SK-N-SH treated with all-trans-retinoic acid at 6 μM for 48 hours (cell line): ENCODE data around the gene FCHSD2.
"Not testable (repeated sequence)": the region's sequence is repeated elsewhere in the genome, so short reads cannot be mapped to it uniquely, and the experiment has no call there.

ENCODE experiments used
- ATAC-seq: fragments of 200-7000 bp; cut with Tn5 transposase; 3 replicates; pipeline ENCODE4 v1.9.1; 2020; ENCODE audit warnings: mild to moderate bottlenecking, moderate library complexity
- ARNTL ChIP-seq: fragments of 450-650 bp; formaldehyde crosslinking; IDR thresholded peaks from 2 replicates; pipeline ENCODE4 v1.5.0; 2020; ENCODE audit warnings: low read depth, mild to moderate bottlenecking, moderate library complexity, borderline replicate concordance
- BACH2 ChIP-seq: fragments of 250-450 bp; sonication (Bioruptor Pico); IDR thresholded peaks from 2 replicates; pipeline ENCODE4 v1.9.0; 2021; ENCODE audit warnings: mild to moderate bottlenecking, borderline replicate concordance
- CSDC2 ChIP-seq: fragments of 250-450 bp; sonication (Bioruptor Pico); IDR thresholded peaks from 2 replicates; pipeline ENCODE4 v1.5.0; 2020; ENCODE audit warnings: mild to moderate bottlenecking, moderate library complexity
- ESRRG ChIP-seq: fragments of 250-450 bp; sonication (Bioruptor Pico); IDR thresholded peaks from 2 replicates; pipeline ENCODE4 v1.6.1; 2021; ENCODE audit warnings: mild to moderate bottlenecking
- GLIS3 ChIP-seq: fragments of 250-450 bp; sonication (Bioruptor Pico); IDR thresholded peaks from 2 replicates; pipeline ENCODE4 v1.5.0; 2020; ENCODE audit warnings: mild to moderate bottlenecking, moderate library complexity
- ISL1 ChIP-seq: fragments of 250-450 bp; sonication (Bioruptor Pico); IDR thresholded peaks from 2 replicates; pipeline ENCODE4 v2.1.2; 2022; ENCODE audit warnings: mild to moderate bottlenecking, moderate library complexity
- OSR1 ChIP-seq: fragments of 250-450 bp; sonication (Bioruptor Pico); IDR thresholded peaks from 2 replicates; pipeline ENCODE4 v1.8.0; 2022; ENCODE audit warnings: moderate library complexity, mild to moderate bottlenecking, inconsistent platforms
- PPARA ChIP-seq: fragments of 250-450 bp; sonication (Bioruptor Pico); IDR thresholded peaks from 2 replicates; pipeline ENCODE4 v1.5.0; 2020; ENCODE audit warnings: mild to moderate bottlenecking, borderline replicate concordance
- RARB ChIP-seq: fragments of 250-450 bp; sonication (Bioruptor Pico); IDR thresholded peaks from 2 replicates; pipeline ENCODE4 v1.8.0; 2021; ENCODE audit warnings: mild to moderate bottlenecking, moderate library complexity
- SNAI2 ChIP-seq: fragments of 250-450 bp; sonication (Bioruptor Pico); IDR thresholded peaks from 2 replicates; pipeline ENCODE4 v1.5.0; 2020; ENCODE audit warnings: mild to moderate bottlenecking, moderate library complexity
- TCF4 ChIP-seq: fragments of 250-450 bp; sonication (Bioruptor Pico); IDR thresholded peaks from 2 replicates; pipeline ENCODE4 v1.8.0; 2021; ENCODE audit warnings: mild to moderate bottlenecking, moderate library complexity, borderline replicate concordance
- TOX ChIP-seq: fragments of 250-450 bp; sonication (Bioruptor Pico); IDR thresholded peaks from 2 replicates; pipeline ENCODE4 v1.8.0; 2021; ENCODE audit warnings: mild to moderate bottlenecking, moderate library complexity, borderline replicate concordance
- ZFP3 ChIP-seq: fragments of 250-450 bp; sonication (Bioruptor Pico); IDR thresholded peaks from 2 replicates; pipeline ENCODE4 v1.5.0; 2020; ENCODE audit warnings: mild to moderate bottlenecking, moderate library complexity
- ZFP30 ChIP-seq: fragments of 450-650 bp; formaldehyde crosslinking; IDR thresholded peaks from 2 replicates; pipeline ENCODE4 v1.5.0; 2022; ENCODE audit warnings: mild to moderate bottlenecking, moderate library complexity
- ZNF565 ChIP-seq: fragments of 450-650 bp; formaldehyde crosslinking; conservative IDR thresholded peaks from 2 replicates; pipeline ENCODE4 v1.5.0; 2020; ENCODE audit warnings: low read depth, mild to moderate bottlenecking, moderate library complexity
- ZNF8 ChIP-seq: fragments of 450-650 bp; formaldehyde crosslinking; IDR thresholded peaks from 2 replicates; pipeline ENCODE4 v1.5.0; 2020; ENCODE audit warnings: mild to moderate bottlenecking, moderate library complexity
- TF ChIP-seq, protein P1 (sequence below): fragments of 250-450 bp; sonication (Bioruptor Pico); IDR thresholded peaks from 2 replicates; pipeline ENCODE4 v1.8.0; 2020; ENCODE audit warnings: mild to moderate bottlenecking, moderate library complexity, borderline replicate concordance
- TF ChIP-seq, protein P2 (sequence below): fragments of 250-450 bp; sonication (Bioruptor Pico); IDR thresholded peaks from 2 replicates; pipeline ENCODE4 v1.5.1; 2020; ENCODE audit warnings: low read depth, mild to moderate bottlenecking, moderate library complexity
- TF ChIP-seq, protein P3 (sequence below): fragments of 250-450 bp; sonication (Bioruptor Pico); IDR thresholded peaks from 2 replicates; pipeline ENCODE4 v1.5.0; 2020; ENCODE audit warnings: mild to moderate bottlenecking, moderate library complexity
- TF ChIP-seq, protein P4 (sequence below): fragments of 250-450 bp; sonication (Bioruptor Pico); IDR thresholded peaks from 2 replicates; pipeline ENCODE4 v1.5.1; 2021; ENCODE audit warnings: mild to moderate bottlenecking, moderate library complexity
- TF ChIP-seq, protein P5 (sequence below): fragments of 250-450 bp; sonication (Bioruptor Pico); IDR thresholded peaks from 2 replicates; pipeline ENCODE4 v1.8.0; 2021; ENCODE audit warnings: low read depth, mild to moderate bottlenecking, moderate library complexity, borderline replicate concordance

Gene FCHSD2

DNA sequence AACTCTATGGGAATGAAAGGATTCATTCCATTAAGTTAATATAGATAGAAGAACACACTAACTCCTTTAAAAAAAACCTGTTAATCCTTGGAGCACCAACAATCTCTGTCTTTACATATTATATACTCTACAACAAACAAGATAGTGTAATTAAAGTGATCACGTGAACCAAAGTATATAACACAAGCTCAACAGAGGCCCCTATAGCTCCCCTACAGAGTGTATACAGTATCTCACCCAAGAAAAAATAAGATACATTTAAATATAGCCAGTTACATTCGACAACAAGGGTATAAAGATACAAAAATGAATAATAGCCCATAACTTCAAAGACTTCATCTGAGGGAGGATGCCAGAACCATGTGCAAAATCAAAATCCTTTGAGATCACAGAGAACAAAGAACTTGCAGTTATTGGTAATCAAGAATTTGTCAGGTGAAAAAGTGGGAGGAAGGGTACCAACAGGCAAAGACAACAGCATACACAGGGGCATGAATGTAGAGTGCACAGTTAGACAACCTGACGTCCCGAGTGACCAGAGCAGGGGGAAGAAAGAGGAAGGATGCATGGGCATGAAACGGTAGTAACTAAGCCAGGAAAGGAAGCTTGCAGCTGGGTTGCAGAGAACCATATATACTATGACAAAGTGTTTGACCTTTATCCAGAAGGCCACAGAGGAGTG, 4.7 kb downstream of the FCHSD2 start:
- ATAC-seq = no peak
- TF ChIP-seq ISL1 (CRISPR knock-in tag) (no peak), BACH2 (CRISPR knock-in tag) (no peak), ZNF8 (CRISPR knock-in tag) (no peak), RARB (CRISPR knock-in tag) (no peak), CSDC2 (CRISPR knock-in tag) (no peak), TCF4 (CRISPR knock-in tag) (no peak), OSR1 (CRISPR knock-in tag) (no peak), PPARA (CRISPR knock-in tag) (no peak), TOX (no peak), GLIS3 (CRISPR knock-in tag) (no peak), ZNF565 (CRISPR knock-in tag) (no peak)
- TF ChIP-seq, protein P1, sequence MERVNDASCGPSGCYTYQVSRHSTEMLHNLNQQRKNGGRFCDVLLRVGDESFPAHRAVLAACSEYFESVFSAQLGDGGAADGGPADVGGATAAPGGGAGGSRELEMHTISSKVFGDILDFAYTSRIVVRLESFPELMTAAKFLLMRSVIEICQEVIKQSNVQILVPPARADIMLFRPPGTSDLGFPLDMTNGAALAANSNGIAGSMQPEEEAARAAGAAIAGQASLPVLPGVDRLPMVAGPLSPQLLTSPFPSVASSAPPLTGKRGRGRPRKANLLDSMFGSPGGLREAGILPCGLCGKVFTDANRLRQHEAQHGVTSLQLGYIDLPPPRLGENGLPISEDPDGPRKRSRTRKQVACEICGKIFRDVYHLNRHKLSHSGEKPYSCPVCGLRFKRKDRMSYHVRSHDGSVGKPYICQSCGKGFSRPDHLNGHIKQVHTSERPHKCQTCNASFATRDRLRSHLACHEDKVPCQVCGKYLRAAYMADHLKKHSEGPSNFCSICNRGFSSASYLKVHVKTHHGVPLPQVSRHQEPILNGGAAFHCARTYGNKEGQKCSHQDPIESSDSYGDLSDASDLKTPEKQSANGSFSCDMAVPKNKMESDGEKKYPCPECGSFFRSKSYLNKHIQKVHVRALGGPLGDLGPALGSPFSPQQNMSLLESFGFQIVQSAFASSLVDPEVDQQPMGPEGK (CRISPR knock-in tag) = no peak
- TF ChIP-seq, protein P2, sequence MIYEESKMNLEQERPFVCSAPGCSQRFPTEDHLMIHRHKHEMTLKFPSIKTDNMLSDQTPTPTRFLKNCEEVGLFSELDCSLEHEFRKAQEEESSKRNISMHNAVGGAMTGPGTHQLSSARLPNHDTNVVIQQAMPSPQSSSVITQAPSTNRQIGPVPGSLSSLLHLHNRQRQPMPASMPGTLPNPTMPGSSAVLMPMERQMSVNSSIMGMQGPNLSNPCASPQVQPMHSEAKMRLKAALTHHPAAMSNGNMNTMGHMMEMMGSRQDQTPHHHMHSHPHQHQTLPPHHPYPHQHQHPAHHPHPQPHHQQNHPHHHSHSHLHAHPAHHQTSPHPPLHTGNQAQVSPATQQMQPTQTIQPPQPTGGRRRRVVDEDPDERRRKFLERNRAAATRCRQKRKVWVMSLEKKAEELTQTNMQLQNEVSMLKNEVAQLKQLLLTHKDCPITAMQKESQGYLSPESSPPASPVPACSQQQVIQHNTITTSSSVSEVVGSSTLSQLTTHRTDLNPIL (CRISPR knock-in tag) = no peak
- TF ChIP-seq, protein P3, sequence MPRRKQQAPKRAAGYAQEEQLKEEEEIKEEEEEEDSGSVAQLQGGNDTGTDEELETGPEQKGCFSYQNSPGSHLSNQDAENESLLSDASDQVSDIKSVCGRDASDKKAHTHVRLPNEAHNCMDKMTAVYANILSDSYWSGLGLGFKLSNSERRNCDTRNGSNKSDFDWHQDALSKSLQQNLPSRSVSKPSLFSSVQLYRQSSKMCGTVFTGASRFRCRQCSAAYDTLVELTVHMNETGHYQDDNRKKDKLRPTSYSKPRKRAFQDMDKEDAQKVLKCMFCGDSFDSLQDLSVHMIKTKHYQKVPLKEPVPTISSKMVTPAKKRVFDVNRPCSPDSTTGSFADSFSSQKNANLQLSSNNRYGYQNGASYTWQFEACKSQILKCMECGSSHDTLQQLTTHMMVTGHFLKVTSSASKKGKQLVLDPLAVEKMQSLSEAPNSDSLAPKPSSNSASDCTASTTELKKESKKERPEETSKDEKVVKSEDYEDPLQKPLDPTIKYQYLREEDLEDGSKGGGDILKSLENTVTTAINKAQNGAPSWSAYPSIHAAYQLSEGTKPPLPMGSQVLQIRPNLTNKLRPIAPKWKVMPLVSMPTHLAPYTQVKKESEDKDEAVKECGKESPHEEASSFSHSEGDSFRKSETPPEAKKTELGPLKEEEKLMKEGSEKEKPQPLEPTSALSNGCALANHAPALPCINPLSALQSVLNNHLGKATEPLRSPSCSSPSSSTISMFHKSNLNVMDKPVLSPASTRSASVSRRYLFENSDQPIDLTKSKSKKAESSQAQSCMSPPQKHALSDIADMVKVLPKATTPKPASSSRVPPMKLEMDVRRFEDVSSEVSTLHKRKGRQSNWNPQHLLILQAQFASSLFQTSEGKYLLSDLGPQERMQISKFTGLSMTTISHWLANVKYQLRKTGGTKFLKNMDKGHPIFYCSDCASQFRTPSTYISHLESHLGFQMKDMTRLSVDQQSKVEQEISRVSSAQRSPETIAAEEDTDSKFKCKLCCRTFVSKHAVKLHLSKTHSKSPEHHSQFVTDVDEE = no peak
- TF ChIP-seq, protein P4, sequence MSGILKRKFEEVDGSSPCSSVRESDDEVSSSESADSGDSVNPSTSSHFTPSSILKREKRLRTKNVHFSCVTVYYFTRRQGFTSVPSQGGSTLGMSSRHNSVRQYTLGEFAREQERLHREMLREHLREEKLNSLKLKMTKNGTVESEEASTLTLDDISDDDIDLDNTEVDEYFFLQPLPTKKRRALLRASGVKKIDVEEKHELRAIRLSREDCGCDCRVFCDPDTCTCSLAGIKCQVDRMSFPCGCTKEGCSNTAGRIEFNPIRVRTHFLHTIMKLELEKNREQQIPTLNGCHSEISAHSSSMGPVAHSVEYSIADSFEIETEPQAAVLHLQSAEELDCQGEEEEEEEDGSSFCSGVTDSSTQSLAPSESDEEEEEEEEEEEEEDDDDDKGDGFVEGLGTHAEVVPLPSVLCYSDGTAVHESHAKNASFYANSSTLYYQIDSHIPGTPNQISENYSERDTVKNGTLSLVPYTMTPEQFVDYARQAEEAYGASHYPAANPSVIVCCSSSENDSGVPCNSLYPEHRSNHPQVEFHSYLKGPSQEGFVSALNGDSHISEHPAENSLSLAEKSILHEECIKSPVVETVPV = no peak
- TF ChIP-seq, protein P5, sequence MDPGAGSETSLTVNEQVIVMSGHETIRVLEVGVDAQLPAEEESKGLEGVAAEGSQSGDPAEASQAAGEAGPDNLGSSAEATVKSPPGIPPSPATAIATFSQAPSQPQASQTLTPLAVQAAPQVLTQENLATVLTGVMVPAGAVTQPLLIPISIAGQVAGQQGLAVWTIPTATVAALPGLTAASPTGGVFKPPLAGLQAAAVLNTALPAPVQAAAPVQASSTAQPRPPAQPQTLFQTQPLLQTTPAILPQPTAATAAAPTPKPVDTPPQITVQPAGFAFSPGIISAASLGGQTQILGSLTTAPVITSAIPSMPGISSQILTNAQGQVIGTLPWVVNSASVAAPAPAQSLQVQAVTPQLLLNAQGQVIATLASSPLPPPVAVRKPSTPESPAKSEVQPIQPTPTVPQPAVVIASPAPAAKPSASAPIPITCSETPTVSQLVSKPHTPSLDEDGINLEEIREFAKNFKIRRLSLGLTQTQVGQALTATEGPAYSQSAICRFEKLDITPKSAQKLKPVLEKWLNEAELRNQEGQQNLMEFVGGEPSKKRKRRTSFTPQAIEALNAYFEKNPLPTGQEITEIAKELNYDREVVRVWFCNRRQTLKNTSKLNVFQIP (CRISPR knock-in tag) = no peak

DNA sequence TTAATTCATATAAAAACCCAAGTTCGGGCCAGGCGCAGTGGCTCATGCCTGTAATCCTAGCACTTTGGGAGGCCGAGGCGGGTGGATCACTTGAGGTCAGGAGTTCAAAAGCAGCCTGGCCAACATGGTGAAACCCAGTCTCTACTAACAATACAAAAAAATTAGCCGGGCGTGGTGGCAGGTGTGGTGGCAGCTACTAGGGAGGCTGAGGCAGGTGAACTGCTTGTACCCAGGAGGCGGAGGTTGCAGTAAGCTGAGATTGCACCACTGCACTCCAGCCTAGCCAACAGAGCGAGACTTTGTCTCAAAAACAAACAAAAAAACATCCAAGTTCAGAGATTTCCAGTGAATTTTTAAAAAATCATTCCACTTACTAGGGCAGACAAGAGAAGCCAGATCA, 5.4 kb downstream of the FCHSD2 start:
- not testable (repeated sequence) for ATAC-seq

DNA sequence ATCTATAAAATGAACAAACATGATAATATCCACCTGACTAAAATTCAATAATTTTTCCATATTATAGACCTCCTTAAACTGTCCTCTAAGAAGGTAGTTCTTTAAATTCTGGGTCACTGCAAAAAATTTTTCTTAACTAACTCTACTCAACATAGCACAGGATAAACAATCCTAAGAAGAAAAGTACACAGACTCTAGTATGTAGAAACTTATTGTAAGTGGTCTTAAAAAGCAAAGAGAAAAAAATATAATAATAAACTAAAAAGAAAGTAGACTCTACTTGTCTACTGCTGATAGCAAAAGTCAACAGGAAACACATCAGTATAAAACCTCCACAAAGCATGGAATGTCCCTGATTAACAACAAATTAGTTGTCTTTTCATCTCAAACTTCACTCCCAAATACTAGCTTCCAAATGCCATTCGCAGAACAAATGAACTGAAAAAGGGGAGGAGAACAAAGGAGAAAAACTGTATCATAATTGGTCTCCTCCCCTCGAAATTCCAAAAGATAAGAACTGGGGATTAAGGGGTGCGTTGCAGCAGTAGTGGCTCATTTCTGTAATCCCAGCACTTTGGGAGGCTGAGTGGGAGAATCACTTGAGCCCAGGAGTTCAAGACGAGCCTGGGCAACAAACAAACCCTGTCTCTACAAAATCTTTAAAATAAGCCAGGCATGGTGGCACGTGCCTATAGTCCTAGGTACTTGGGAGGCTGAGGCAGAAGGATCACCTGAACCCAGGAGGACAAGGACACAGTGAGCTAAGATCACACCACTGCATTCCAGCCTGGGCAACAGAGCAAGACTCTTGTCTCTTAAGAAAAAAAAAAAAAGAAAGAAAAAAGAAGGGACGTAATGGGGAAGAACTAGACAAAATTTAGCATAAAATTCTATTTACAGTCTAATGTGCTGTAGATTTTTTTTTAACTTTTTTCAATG, 6.5 kb downstream of the FCHSD2 start:
- no peak for ATAC-seq
- TF ChIP-seq CSDC2 (CRISPR knock-in tag) (no peak), TOX (no peak), ZNF565 (CRISPR knock-in tag) (no peak), TCF4 (CRISPR knock-in tag) (no peak), ESRRG (no peak), ZNF8 (CRISPR knock-in tag) (no peak), ZFP3 (CRISPR knock-in tag) (no peak), GLIS3 (CRISPR knock-in tag) (no peak), ZFP30 (CRISPR knock-in tag) (no peak), ARNTL (CRISPR knock-in tag) (no peak), SNAI2 (CRISPR knock-in tag) (no peak)
- TF ChIP-seq, protein P2 (CRISPR knock-in tag) = no peak

DNA sequence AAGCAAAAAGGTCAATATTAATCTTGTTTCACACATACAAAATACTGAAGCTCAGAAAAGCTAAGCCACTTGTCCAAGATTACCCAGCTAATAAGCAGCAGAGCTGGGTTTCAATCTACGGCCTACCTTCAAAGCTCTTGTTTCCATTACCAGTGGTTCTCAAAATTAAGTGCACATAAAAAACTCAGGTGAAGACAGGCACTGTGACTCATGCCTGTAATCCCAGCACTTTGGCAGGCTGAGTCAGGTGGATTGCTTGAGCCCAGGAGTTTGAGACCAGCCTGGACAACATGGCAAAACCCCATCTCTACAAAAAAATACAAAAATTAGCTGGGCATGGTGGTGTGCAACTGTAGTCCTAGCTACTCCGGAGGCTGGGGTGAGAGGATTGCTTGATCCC, 9.8 kb downstream of the FCHSD2 start:
- not testable (repeated sequence) for ATAC-seq
